Left renal cortex interstitium (tissue), 4 donors: ENCODE results near the gene RASSF4. TPM values are rescaled to one million over a fixed set of nuclear protein-coding genes. Genes with fewer than 3 reads are reported as not detected.

Experiments
- DNase-seq, 4 donors: peaks; one replicate each; pipeline ENCODE4 v3.0.0-alpha.2; 2013; ENCODE audit warnings: low read depth in 4 of 4, low spot score in 2 of 4, missing footprints in 1 of 4
- polyA plus RNA-seq, 4 donors: library from polyadenylated mRNA; unstranded; fragments of 120-200 nt; gene quantifications; one replicate each; pipeline ENCODE4 v1.2.1, GENCODE V29; 2013; ENCODE audit not compliant: insufficient read length in 4 of 4

Gene RASSF4
- polyA plus RNA-seq, 4 donors = 23.2 to 43.6 (median 29.7) TPM

DNA sequence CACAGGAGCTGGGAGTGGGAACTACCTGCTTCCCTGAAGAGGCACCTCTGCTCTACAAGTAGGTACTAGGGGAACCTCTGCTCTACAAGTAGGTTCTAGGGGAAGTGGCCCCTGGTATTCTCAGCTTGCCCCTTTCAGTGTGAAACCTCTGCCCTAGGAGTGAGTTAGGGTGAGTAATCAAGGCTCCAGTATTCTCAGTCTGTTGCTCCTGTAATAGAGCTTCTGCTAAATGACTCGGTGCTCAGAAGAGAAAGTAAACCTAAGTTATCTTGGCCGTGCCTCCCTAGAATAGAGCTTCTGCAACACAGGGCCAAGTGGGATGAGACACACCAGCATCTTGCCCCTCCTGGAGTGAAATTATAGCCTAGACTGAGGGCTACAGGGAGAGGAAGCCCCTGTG is 13.4 kb upstream of the RASSF4 start:
- no peak for DNase-seq

DNA sequence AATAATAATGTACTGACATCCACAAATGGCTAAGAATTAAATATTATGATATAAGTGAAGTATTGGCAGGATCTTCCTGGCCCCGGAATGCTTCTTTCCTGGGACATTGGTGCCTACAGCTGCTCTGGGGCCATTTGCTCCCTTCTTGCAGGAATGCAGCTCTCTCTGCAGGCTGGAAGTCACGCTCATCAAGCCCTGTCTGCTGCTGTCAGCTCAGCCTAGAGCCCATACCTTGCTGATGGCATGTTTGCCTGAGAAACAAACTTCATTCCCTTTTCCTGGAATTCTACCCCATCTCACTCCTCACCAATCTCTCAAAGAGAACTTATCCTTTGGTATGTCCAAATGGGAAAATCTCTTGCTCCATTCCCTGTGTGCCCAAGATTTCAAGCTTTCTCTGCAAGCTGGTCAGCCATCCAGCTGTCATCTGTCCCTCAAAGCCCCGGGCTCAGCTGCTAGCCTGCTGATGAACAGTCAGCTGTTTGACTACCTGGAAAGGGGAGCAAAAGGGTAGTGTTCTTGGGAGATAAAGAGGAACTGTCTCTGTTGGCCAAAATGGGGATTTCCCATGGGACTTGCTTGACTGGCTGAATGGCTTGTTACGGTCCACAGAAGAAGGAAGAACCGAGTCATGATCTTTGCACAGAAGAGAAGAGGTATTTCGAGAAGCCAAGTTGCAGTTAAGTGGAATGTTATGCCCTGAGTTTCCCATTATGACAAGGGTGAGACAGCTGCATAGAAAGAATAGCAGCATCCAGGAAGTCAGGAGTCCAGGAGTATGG is 12.0 kb upstream of the RASSF4 start:
- no peak for DNase-seq

DNA sequence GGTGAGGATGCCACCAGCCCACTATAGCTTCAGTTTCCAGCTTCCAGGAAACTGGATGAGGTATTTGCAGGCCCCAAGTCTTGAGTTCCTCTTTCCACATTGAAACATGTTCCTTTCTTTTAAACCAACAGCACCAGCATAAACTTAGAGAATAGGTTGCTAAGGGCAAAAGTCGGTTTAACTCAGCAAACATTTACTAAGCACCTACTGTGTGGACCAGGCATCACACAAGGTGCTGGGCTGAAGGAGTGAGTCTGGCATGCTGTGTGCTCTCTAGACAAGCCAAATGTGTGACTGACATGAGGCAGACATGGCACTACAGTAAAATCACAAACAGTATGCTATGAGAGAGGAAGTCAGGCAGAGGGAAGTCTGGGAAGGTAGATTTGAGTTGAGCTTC is 11.0 kb upstream of the RASSF4 start:
- no peak for DNase-seq

DNA sequence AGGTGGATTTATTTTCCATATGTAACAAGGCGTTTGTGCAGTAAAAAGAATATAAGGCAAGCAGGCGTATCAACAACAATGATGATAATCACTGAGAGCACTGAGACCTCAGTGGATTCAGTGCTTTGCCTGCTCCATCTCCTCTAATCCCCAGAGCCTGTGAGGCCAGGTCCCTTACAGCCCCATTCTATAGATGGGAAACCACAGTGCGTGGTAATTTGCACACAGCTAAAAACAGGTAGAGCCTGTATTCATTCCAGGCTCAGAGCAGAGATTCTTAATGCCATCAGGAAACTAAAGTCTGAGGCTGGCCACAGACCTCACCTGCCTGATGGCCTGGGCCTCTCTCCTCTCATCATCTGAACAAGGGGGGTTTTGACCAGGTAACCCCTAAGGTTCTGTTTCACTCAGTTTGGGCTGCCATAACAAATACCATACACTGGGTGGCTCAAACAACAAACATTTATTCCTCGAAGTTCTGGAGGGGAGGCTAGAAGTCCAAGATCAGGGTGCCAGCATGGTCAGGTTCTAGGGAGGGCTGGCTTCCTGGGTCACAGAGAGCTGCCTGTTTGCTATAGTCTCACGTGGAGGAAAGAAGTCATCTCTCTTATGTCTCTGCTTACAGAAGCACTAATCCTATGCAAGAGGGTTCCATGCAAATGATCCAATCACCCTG is 10.3 kb upstream of the RASSF4 start:
- no peak for DNase-seq

DNA sequence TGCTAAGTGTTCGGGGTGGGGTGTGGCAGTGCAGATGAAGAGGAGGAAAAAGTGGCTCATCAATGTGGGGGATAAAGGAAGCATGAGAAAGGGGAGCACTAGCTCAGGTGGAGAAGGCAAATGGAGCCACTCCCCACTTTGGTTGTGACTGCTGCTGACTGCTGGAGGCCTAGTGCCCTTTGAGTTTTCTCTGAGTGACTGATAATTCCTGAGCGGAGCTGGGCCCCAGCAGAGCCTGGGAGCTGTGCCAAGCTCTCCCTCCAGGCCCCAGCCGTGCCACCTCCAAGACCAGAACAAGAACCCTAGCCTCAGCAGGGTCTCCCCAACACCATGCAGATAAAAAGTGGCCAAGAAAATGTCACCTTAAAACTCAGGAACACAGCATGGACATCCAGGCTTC is 9.7 kb upstream of the RASSF4 start:
- DNase-seq = no peak

DNA sequence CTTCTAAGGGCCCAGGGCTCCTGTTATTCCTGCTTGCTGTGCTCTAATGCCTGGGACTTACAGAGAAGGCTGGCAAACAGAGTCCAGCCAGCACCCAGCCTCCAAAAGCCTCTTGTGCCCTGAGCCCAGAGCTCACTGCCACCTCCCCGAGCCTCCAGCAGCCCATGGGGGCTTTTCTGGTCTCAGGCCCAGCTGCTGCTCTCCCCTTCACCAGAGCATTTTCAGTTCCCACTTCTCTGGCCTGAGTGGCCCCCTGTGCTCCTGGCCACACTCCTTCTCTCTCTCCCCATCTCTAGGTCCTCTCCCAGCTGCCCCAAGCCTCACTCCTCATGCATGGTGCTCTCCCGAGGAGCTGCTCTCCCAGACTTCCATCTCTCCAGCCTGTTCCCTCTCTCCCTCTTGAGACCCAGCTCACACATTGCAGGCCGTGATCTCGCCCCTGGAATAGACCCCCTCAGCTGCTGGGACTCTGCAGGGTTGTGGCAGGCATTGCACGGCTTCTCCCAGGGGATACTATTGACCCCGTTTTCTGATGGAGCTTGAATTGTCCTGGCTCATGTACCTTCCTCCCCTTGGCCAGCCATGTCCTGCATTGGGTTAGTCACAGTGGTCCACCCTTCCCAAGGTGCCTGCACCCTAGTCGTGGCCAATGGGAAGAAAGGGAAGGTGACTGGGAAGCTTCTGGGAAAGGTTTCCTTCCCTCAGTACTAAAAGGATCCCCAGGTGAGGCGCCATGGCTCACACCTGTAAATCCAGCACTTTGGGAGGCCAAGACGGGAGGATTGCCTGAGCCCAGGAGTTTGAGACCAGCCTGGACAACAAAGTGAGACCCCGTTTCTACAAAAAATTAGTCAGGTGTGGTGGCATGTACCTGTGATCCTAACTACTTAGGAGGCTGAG is 9.0 kb upstream of the RASSF4 start:
- no peak for DNase-seq

DNA sequence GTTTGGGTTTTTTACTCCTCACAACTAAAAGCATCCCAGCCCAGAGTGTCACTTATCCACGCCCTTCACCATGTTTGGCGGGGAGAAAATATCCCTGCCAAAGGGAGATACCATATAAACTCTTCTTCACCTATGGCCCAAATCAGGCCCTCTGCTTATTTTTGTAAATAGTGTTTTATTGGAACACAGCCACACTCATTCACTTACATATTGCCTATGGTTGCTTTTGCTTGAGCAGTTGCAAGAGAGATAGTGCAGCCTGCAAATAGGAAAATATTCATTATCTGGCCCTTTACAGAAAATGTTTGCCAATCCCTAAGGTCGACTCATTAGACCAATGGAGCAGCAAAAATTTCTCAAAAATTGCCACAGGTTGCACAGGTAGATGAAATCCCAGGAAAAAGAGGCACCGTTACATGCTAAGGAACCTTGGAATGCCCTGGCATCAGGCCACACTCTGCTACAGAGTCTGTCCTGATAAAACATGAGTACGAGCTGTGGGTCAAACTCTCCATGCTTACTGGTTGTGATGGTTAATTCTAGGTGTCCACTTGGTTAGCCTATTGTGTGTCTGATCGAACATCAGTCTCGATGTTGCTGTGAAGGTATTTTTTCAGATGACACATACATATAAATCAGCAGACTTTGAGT is 7.9 kb upstream of the RASSF4 start:
- no peak for DNase-seq

DNA sequence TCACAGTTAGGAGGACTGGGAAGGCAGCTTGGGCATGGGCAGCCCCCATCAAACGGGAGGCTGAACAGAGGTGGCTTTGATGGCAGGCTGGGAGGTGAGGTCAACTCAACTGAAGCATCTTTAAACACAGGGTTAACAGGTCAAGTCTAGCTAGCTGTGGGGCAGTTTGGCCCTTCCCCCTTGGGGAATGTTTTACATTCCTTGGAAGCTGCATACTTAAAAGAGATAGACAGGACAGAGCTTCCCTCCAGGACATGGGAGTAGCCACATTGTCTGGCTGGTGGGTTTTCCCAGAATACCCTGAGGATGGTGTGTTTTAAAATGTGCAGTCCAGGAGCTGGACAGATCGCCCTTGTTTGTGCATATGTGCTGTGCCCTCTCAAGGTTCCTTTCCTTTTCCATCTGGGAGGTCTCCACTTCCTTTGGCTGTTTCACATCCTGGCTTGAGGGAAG is 6.8 kb upstream of the RASSF4 start:
- no peak for DNase-seq

DNA sequence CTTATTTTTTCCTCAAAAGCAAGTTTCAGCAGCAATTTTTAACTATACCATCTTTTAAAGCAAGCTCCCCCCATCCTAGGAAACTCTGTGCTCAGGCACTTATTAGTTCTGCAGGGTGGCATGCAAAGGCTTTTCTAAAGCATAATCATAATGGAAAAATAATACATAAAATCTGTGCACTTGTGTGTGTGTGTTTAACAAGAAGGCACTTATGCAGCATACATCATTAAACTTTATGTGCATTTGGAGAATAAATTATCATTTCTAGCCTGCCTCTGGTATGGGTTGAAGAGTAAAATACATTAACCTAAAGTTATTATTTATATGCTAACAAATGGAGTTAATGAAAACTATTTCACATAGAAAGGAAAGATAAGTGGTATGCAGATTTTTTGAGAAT is 5.6 kb upstream of the RASSF4 start:
- DNase-seq = no peak

DNA sequence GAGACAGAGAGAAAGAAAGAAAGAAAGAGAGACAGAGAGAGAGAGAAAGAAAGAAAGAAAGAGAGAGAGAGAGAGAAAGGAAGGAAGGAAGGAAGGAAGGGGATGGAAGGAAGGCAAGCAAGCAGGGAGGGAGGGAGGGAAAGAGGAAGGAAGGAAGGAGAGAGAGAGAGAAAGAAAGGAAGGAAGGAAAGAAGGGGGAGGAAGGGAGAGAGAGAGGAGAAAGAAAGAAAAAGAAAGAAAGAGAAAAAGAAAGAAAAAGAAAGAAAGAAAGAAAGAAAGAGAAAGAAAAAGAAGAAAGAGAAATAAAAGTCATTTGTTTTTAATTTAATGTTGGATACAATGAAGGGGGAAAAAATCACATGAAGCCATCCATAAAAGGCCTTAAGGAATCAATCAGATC is 4.6 kb upstream of the RASSF4 start:
- DNase-seq = no peak

DNA sequence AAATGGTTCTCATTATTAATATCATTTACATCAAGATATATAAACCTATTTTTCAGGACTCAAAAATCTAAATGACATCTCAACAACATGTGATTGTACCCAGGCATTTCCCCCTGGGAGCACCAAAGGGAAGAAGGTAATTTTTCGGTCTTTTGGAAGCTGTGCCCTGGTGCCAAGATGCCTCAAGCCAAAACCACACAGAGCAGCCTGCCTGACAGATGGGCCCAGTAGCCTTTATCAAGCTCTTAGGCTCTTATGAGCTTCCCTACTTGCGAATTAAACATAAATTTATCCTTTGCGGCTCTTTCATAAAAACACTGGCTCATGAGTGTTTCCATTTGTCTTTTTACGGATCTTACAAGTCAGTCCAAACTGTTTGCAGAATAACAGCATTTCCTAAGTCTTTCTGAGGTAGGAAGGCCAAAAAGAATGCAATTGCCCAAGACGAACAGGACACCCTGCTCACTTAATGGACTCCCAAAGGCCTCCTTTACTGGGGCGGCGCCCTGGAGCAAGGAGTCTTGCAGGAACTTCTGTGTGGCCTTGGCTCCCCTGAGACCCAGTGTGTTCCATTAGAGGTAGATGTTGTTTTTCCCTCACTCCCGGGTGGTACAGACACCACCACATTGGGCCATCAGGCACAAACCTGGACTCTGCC is 4.1 kb upstream of the RASSF4 start:
- no peak for DNase-seq

DNA sequence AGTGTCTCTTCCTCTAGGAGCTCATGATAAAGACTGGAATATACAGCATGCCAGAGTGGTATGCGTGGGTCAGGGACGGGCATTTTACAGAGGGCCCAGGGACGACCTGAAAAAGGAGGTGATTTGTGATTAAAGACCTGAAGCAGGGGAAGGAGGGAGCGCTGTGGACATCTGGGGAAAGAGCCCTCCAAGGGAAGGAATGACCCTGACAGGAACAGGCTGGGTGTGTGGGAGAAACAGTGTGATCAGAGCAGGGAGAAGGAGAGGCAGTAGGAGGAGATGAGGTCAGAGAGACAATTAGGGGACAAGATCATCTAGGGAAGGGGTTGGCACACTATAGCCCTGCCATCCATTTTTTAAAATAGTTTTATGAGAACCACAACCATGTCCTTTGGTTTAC is 3.4 kb upstream of the RASSF4 start:
- DNase-seq = no peak

DNA sequence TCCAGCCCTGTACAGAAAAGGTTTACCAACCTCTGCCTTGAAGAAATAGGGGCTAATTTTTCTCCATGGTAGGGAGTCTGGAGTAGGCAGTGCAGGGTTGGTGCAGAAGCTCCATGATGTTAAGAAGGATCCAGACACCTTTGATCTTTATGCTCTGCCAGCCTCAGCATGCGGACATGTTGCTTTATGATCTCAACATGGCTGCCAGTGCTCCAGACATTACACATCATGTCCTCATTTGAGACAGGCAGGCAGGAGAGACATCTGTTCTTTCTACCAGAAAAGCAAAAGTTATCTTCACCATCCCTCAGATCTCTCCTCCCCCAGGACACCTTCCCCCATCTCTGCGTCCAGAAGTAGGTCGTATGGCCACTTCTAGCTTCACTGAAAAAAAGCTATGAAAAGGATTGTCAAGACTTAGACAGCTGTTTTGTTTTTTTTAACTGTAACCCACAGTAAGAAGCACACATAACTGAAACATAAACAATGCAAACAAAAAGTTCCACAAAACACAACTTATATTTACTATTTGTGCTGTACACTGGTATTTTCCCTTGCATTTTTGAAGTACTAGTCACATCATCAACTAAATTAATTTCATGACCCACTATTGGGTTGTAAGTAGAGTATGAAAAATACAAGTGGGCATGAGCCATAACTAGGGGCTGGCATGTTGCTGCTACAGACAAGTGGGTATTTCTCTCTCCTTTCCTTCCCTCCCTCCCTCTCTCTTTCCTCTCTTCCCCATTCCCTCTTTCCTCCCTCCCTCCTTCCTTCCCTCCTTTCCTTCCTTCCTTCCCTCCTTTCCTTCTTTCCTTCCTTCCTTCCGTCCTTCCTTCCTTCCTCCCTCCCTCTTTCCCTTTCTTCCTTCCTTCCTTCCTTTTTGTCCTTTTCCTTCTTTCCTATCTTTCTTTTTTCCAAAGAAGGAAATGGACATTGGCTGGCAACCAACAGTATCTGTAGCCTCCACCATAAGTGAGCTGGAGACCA is 2.6 kb upstream of the RASSF4 start:
- DNase-seq = no peak

DNA sequence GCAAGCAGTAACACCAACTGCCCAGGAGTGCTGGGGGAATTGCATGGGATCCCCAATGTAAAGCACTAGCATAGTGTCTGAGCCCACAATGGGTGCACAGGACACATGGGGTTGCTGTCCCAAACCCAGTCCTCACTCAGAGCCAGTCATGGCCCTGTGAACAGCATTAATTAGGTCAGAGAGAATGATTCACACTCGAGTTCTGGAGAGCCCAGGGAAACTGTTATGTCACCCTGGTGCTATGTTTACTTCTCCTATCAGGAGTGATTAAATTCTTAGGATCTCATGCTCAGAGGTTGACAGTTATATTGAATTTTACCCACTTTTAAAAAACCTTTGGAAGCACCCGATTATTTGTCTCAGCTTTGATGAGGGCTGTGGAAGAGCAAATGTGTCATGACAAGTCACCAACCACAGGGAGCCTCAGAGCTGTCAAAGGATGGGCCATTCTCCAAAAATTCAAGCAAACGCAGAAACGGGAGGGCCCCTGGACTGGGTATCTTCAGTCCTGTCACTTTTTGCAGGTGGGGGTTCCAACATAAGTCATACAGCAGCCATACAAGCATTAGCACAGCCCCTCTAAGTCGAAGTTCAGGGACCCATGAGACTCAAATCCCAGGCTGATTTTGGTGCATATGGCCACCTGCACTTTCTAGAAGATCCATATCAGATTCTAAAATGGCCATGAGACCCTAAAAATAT is 1.3 kb upstream of the RASSF4 start:
- no peak for DNase-seq

DNA sequence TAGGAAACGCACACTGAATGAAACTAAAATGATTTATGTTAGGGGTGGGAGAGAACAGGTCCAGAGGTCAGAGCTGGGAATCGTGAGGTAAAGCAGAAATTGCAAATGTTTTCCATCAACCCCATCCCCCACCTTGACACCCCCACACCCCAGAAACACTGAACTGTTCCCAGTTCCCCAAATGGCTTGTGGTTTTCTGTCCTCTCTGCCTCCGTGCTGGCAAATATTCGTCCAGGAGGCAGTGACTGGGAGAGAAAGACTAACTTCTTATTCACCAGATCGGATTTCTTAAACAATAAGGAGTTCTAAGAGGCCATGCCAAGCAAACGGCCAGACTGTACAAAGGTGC is 730 bp upstream of the RASSF4 start:
- DNase-seq = no peak

DNA sequence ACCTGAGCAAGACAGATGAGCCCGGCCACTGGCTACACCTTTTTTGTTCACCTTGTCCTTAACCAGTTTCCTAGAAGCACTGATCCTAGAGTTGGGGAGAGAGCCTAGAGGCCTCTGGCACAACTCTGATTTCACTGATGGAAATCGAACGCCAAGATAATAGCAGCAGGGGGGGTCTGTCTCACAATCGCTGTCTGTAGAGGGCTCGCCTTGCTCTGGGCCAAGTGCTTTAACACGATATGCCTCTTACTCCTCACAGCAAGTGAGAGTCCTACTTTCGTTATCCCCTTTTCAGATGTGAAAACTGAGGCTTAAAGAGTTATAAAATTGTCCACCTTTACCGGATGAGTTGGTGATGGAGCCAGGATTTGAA is 472 bp downstream of the RASSF4 start:
- no peak for DNase-seq

DNA sequence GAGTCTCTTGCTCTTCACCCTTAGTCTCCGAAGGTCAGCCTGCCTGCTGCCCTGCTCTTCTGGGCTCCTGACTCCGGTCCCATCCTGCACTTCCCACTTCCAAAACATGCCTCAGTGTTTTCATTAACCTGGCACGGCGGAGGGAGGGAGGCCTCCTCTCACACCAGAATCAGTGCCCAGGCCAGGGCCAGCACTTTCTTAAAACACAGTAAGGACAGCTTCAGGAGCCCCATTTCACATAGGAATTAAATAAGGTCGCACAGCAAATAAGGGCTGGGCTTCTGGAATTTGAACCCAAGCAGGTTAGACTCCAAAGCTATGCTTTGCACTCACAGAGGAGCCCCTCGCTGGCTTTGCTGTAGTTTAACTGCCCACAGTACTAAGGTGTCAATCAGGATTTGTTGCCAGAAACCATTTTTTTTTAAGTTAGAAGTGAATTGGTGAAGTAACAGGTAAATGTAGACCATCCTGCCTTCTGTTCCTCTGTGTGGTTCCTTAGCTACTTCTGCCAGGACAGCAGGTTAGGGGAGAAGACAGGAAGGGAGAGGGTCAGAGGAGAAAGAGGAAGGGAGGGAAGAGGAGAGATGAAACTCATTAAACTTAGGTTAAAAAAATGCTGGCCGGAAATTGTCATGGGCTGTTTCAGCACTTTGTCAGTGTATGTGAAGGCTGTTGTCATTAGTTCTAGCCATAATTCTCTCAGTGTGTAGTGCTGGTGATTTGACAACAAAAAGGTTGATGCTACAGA is 1.1 kb downstream of the RASSF4 start:
- no peak for DNase-seq

DNA sequence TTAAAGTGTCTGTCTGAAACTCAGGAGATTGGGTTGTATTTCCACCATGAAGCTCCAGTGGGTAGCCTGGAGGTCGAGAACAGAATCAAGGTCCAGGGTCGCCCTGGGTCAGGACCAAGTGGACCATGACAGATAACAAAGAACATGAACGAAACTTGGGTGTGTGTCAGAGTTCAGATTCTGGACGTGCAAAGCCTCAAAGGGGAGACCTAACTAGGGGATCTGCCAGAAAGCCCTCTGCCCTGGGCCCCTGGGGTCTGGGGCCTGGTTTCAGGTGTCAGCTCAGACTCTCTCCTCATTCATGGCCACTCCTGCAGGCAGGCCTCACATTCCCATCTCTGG is 1.6 kb downstream of the RASSF4 start:
- no peak for DNase-seq
